ENCODE results near the gene LCN15. TPM values are rescaled to one million over a fixed set of nuclear protein-coding genes. Genes with fewer than 3 reads are reported as not detected.

Gene LCN15
- total and polyA plus RNA-seq, 2 experiments from 2014 or later = 0.76 to 0.90 TPM

GRCh38 chr9:136726631-136727191, 37.6 kb downstream of the LCN15 start:
- Histone ChIP-seq H2AFZ (no peak overlapping the region), H3F3A (replicated peaks; ENCODE audit: low read depth) (peaks cover 50% of the 10 kb centered on the region), H3K27ac (ENCODE audit: low read depth) (0 out of 2 replicates have a peak overlapping the region, but pooled peaks have one; percentile 39), H3K4me2 (peak overlapping the region; percentile 94), H4K20me1 (replicated peaks; ENCODE audit: insufficient read depth) (peaks cover 31% of the 10 kb centered on the region), H3K4me1 (ENCODE audit: insufficient read depth) (peaks cover 9% of the 10 kb centered on the region; the same call in 1 of the 2 replicates), H3K4me3 (peak overlapping the region; percentile 99), H3K9me2 (ENCODE audit: insufficient read depth) (no peaks in the 10 kb centered on the region), H3K79me2 (replicated peaks; ENCODE audit: insufficient read depth) (peaks cover 35% of the 10 kb centered on the region), H3K27me3 (ENCODE audit: insufficient read depth) (peaks cover 15% of the 10 kb centered on the region), H3K36me3 (ENCODE audit: insufficient read depth) (peaks cover 22% of the 10 kb centered on the region)
- Mint-ChIP-seq H3K27me3 (ENCODE audit: insufficient read depth, low read depth, poor library complexity) (peaks cover 27% of the 10 kb centered on the region), H3K36me3 (ENCODE audit: low read depth) (peaks cover 50% of the 10 kb centered on the region), H3K9me3 (no peaks in the 10 kb centered on the region; the same call in 2 of the 3 replicates), H3K4me3 (peak overlapping the region; percentile 93), H3K27ac (peak overlapping the region; percentile 94), H3K4me1 (peaks cover 18% of the 10 kb centered on the region)
- peak; percentile 1; the same call in 2 of the 3 replicates for ATAC-seq
- no peak for TF ChIP-seq STAT1 (IDR thresholded peaks at IDR 0.05; ENCODE audit: unreplicated experiment)
- TF ChIP-seq, protein P1, sequence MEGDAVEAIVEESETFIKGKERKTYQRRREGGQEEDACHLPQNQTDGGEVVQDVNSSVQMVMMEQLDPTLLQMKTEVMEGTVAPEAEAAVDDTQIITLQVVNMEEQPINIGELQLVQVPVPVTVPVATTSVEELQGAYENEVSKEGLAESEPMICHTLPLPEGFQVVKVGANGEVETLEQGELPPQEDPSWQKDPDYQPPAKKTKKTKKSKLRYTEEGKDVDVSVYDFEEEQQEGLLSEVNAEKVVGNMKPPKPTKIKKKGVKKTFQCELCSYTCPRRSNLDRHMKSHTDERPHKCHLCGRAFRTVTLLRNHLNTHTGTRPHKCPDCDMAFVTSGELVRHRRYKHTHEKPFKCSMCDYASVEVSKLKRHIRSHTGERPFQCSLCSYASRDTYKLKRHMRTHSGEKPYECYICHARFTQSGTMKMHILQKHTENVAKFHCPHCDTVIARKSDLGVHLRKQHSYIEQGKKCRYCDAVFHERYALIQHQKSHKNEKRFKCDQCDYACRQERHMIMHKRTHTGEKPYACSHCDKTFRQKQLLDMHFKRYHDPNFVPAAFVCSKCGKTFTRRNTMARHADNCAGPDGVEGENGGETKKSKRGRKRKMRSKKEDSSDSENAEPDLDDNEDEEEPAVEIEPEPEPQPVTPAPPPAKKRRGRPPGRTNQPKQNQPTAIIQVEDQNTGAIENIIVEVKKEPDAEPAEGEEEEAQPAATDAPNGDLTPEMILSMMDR (conservative IDR thresholded peaks at IDR 0.05; ENCODE audit: low read depth in 2 of 2) = peak in 1 of 2 experiments; percentile 46; a peak in 2 of 4 replicates
- DNase-seq (ENCODE audit: low spot score) = no peak

- H3K27me3 ChIP-seq (ENCODE audit: insufficient read depth) = peaks cover 15% of the 10 kb centered on the region
- no peaks in the 10 kb centered on the region for H3K9me2 ChIP-seq (ENCODE audit: insufficient read depth)
- Mint-ChIP-seq H3K27me3 (ENCODE audit: insufficient read depth, low read depth, poor library complexity) (peaks cover 26% of the 10 kb centered on the region), H3K4me3 (peak overlapping the region; percentile 93), H3K27ac (peak overlapping the region; percentile 94; the same call in 1 of the 2 replicates), H3K9me3 (no peaks in the 10 kb centered on the region; the same call in 2 of the 3 replicates), H3K4me1 (peaks cover 20% of the 10 kb centered on the region), H3K36me3 (ENCODE audit: low read depth) (peaks cover 52% of the 10 kb centered on the region)
- H3K79me2 ChIP-seq (replicated peaks; ENCODE audit: insufficient read depth) = peaks cover 35% of the 10 kb centered on the region
- DNase-seq (ENCODE audit: low spot score) (no peak), ATAC-seq (no peak)
- H3F3A ChIP-seq (replicated peaks; ENCODE audit: low read depth) = peaks cover 50% of the 10 kb centered on the region
- peak overlapping the region; percentile 99; the same call in 1 of the 2 replicates for H3K4me3 ChIP-seq
- H3K4me1 ChIP-seq (ENCODE audit: insufficient read depth) = peaks cover 9% of the 10 kb centered on the region; the same call in 1 of the 2 replicates
- peak overlapping the region; percentile 94 for H3K4me2 ChIP-seq
- peaks cover 22% of the 10 kb centered on the region for H3K36me3 ChIP-seq (ENCODE audit: insufficient read depth)
- H4K20me1 ChIP-seq (replicated peaks; ENCODE audit: insufficient read depth) = peaks cover 31% of the 10 kb centered on the region
- no peak overlapping the region for H2AFZ ChIP-seq
- peak overlapping the region; percentile 32; the same call in 1 of the 2 replicates for H3K27ac ChIP-seq (ENCODE audit: low read depth)
- TF ChIP-seq ETS1 (IDR thresholded peaks at IDR 0.05) = no peak
Measured at GRCh38 chr9:136726118-136726517, 38.2 kb downstream of the LCN15 start.

GRCh38 chr9:136725612-136726011, 38.7 kb downstream of the LCN15 start:
- Mint-ChIP-seq H3K4me3 (peak overlapping the region; percentile 30; the same call in 2 of the 3 replicates), H3K9me3 (no peaks in the 10 kb centered on the region), H3K4me1 (peaks cover 21% of the 10 kb centered on the region), H3K27me3 (ENCODE audit: insufficient read depth, low read depth, poor library complexity) (peaks cover 28% of the 10 kb centered on the region), H3K36me3 (ENCODE audit: low read depth) (peaks cover 51% of the 10 kb centered on the region), H3K27ac (0 out of 2 replicates have a peak overlapping the region, but pooled peaks have one; percentile 59)
- H3K4me3 ChIP-seq = peak overlapping the region; percentile 99; the same call in 1 of the 2 replicates
- peaks cover 9% of the 10 kb centered on the region; the same call in 1 of the 2 replicates for H3K4me1 ChIP-seq (ENCODE audit: insufficient read depth)
- ATAC-seq = no peak
- H3K9me2 ChIP-seq (ENCODE audit: insufficient read depth) = no peaks in the 10 kb centered on the region
- peak overlapping the region; percentile 94 for H3K4me2 ChIP-seq
- peaks cover 31% of the 10 kb centered on the region for H4K20me1 ChIP-seq (replicated peaks; ENCODE audit: insufficient read depth)
- H2AFZ ChIP-seq = no peak overlapping the region
- no peak for DNase-seq (ENCODE audit: low spot score)
- H3K36me3 ChIP-seq (ENCODE audit: insufficient read depth) = peaks cover 22% of the 10 kb centered on the region
- peaks cover 50% of the 10 kb centered on the region for H3F3A ChIP-seq (replicated peaks; ENCODE audit: low read depth)
- peaks cover 15% of the 10 kb centered on the region for H3K27me3 ChIP-seq (ENCODE audit: insufficient read depth)
- H3K27ac ChIP-seq (ENCODE audit: low read depth) = peak overlapping the region; percentile 32; the same call in 1 of the 2 replicates
- H3K79me2 ChIP-seq (replicated peaks; ENCODE audit: insufficient read depth) = peaks cover 34% of the 10 kb centered on the region
- TF ChIP-seq EZH2phosphoT487 (IDR thresholded peaks at IDR 0.05; ENCODE audit: unreplicated experiment) = no peak
- TF ChIP-seq CREB1 (CRISPR knock-in tag; IDR thresholded peaks at IDR 0.05; ENCODE audit: low read depth) = no peak
- TF ChIP-seq, protein P1 (conservative IDR thresholded peaks at IDR 0.05; ENCODE audit: low read depth in 2 of 2) = no peak
